Measurements from ENCODE around the gene NCAPH2.
"Not testable (repeated sequence)": the region's sequence is repeated elsewhere in the genome, so short reads cannot be mapped to it uniquely, and the experiment has no call there.

The NCAPH2 gene

DNA sequence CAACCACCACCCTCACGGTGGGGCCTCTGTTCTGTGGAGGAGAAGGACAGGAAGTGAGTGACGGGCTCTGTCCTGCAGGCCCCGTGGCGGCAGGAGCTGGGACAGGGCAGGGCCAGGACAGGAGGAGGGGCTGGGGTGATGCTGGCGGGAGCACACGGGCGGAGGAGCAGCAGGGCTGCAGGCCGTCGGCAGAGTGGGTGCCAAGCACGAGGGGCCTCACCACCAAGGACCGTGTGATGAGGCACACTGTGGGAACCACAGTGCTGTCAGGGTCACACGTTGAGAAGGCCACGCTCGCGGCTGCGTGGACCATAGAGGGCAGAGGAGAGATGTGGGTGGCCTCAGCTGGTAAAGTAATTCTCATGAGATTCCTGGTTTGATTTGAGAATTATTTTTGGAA, 8.9 kb downstream of the NCAPH2 start:
- no peak for DNase-seq (ENCODE audit: low read depth in 4 of 4, low spot score in 1 of 4)

GRCh38 chr22:50517495-50518260, 9.7 kb downstream of the NCAPH2 start:
- no peak for DNase-seq (ENCODE audit: low read depth in 4 of 4, low spot score in 1 of 4)

DNA sequence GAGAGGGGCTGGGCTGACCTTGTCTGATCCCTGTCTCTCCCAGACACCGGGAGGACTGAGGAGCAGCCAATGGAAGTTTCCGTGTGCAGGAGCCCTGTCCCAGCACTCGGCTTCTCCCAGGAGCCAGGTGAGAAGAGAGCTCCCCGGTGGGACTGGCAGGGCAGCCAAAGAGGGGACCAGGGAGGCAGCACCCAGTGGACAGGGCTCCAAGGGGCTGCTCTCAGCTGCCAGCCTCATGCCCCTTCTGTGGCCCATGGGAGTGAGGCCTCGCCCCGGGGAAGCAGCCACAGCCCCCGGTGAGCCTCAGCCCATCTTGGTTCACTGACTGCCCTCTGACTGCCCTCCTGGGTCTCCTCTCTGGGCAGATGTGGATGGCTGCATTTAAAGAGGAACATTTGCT, 10.6 kb downstream of the NCAPH2 start:
- DNase-seq (ENCODE audit: low read depth in 4 of 4, low spot score in 1 of 4) = no peak

GRCh38 chr22:50519151-50519550, 11.1 kb downstream of the NCAPH2 start:
- DNase-seq (ENCODE audit: low read depth in 4 of 4, low spot score in 1 of 4) = no peak

DNA sequence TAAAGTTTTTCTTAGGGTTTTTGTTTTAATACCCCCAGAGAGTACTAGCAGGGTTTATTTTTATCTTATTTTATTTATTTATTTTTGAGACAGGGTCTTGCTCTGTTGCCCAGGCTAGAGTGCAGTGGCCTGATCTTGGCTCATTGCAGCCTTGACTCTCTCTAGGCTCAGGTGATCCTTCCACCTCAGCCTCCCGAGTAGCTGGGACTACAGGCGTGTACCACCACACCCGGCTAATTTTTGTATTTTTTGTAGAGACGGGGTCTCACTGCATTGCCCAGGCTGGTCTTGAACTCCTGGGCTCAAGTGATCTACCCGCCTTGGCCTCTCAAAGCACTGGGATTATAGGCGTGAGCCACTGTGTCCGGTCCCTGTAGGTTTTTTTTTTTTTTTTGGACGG, 12.2 kb downstream of the NCAPH2 start:
- DNase-seq (ENCODE audit: low read depth in 4 of 4, low spot score in 1 of 4) = not testable (repeated sequence)

- DNase-seq (ENCODE audit: low read depth in 4 of 4, low spot score in 1 of 4) = no peak
These were observed 12.9 kb downstream of the NCAPH2 start for GRCh38 chr22:50520826-50521453.

DNA sequence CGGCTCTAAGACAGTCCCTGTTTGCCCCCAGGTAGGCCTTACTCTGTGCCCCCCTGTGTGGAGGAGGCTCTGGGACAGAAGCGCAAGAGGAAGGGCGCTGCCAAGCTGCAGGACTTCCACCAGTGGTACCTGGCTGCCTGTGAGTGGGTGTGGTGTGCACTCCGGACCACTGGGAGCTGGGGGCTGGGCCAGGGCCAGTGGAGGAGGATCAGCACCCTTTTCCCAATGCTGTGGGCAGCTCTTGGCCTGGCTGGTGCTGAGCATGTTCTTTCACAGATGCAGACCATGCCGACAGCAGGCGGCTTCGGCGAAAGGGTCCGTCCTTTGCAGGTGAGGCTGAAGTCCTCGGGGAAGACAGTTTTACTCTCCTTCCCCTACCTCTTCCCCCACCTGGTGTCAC, 13.7 kb downstream of the NCAPH2 start:
- DNase-seq (ENCODE audit: low read depth in 4 of 4, low spot score in 1 of 4) = no peak

GRCh38 chr22:50522208-50522805, 14.3 kb downstream of the NCAPH2 start:
- DNase-seq (ENCODE audit: low read depth in 4 of 4, low spot score in 1 of 4) = no peak

DNA sequence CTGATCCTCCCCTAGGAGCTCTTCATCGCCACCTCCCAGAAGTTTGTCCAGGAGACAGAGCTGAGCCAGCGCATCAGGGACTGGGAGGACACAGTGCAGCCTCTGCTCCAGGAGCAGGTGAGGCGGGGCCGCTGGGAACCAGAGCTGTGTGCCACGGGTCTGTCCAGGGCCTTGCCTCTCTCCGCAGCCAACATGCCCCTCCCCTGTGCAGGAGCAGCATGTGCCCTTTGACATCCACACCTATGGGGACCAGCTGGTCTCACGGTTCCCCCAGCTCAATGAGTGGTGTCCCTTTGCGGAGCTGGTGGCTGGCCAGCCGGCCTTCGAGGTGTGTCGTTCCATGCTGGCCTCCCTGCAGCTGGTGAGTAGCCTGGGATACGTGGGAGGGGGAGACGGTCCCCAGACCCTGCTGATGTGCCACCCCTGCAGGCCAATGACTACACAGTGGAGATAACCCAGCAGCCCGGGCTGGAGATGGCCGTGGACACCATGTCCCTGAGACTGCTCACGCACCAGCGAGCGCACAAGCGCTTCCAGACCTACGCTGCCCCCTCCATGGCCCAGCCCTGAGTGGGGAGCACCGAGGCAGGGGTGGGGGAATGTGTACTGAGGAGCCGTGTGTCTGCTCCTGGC, 14.9 kb downstream of the NCAPH2 start:
- no peak for DNase-seq (ENCODE audit: low read depth in 4 of 4, low spot score in 1 of 4)

DNA sequence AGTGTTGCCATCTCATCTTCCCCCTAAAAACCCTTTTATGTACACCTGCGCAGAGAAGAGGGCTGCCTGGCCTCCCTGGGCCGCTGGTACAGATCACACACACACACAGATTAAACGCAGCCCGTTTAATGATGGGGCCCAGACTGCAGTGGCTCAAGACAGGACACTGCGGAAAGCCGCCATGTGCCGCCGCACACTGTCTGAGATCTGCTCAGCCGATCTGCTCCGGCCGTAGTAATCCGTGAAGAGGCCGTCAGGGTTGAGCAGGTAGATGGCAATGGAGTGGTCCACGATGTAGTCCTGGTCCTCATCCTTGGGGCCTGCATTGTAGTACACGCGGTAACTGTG, 15.4 kb downstream of the NCAPH2 start:
- no peak for DNase-seq (ENCODE audit: low read depth in 4 of 4, low spot score in 1 of 4)

GRCh38 chr22:50523806-50524675, 16.0 kb downstream of the NCAPH2 start:
- DNase-seq (ENCODE audit: low read depth in 4 of 4, low spot score in 1 of 4) = no peak

GRCh38 chr22:50524676-50525103, 16.7 kb downstream of the NCAPH2 start:
- DNase-seq (ENCODE audit: low read depth in 4 of 4, low spot score in 1 of 4) = no peak

GRCh38 chr22:50525104-50525857, 17.3 kb downstream of the NCAPH2 start, which contains the start of gene SCO2:
SCO2 (minus strand) TSS chr22:50525598; CDS start chr22:50524411, 1,187 bp downstream.
- peak; percentile 95 to 97 (median 96) for DNase-seq (ENCODE audit: low read depth in 4 of 4, low spot score in 1 of 4)

- DNase-seq (ENCODE audit: low read depth in 4 of 4, low spot score in 1 of 4) = no peak
These were observed 17.8 kb downstream of the NCAPH2 start for GRCh38 chr22:50525858-50526107.

- DNase-seq (ENCODE audit: low read depth in 4 of 4, low spot score in 1 of 4) = peak; percentile 65 to 88 (median 80)
These were observed 18.2 kb downstream of the NCAPH2 start for GRCh38 chr22:50526108-50526833.

GRCh38 chr22:50526834-50527801, 19.1 kb downstream of the NCAPH2 start:
- peak in 1 of 4 experiments; percentile 48 for DNase-seq (ENCODE audit: low read depth in 4 of 4, low spot score in 1 of 4)

GRCh38 chr22:50527921-50528681, 20.1 kb downstream of the NCAPH2 start:
- DNase-seq (ENCODE audit: low read depth in 4 of 4, low spot score in 1 of 4) = no peak

Data from stimulated activated CD4-positive, alpha-beta T cell treated with anti-CD3 and anti-CD28 coated beads, Interleukin-1b, Interleukin-23, amount 100 ng/mL, for 24 hours (primary cell).